Fibroblast of villous mesenchyme (primary cell): Measurements from ENCODE around the gene PLD5. TPM values are rescaled to one million over a fixed set of nuclear protein-coding genes. Genes with fewer than 3 reads are reported as not detected.
"Not testable (repeated sequence)": the region's sequence is repeated elsewhere in the genome, so short reads cannot be mapped to it uniquely, and the experiment has no call there.

ENCODE experiments used
- DNase-seq: peaks from one replicate; pipeline ENCODE4 v3.0.0-alpha.2; 2010; ENCODE audit warnings: low read depth
- H3K4me3 ChIP-seq: 2 replicates; pipeline ENCODE4 v1.5.1; 2011; ENCODE audit warnings: low read depth, mild to moderate bottlenecking, low read length
- CTCF ChIP-seq: IDR thresholded peaks from 2 replicates; pipeline ENCODE4 v1.5.1; 2012; ENCODE audit warnings: low read depth, mild to moderate bottlenecking, low read length; ENCODE audit not compliant: insufficient read depth
- total RNA-seq: library from RNA; depleted of rRNA; stranded (reverse); fragments of >200 nt; gene quantifications from 2 replicates; pipeline ENCODE4 v1.2.3, GENCODE V29; 2012

PLD5 gene
- total RNA-seq, 1 donor, result not detected

GRCh38 chr1:242086093-242086492 lies 438.4 kb downstream of the PLD5 start:
- no peak for TF ChIP-seq CTCF
- no peak overlapping the region for H3K4me3 ChIP-seq
- DNase-seq, result no peak

- no peak for TF ChIP-seq CTCF
These were observed 440.8 kb downstream of the PLD5 start for GRCh38 chr1:242083742-242084141.

GRCh38 chr1:242081446-242081845 lies 443.1 kb downstream of the PLD5 start:
- no peak overlapping the region for H3K4me3 ChIP-seq
- no peak for TF ChIP-seq CTCF
- DNase-seq, result no peak

More at GRCh38 chr1:242083742-242084141, 440.8 kb downstream of the PLD5 start:
- H3K4me3 ChIP-seq, result no peak overlapping the region
- no peak for DNase-seq

- no peak for DNase-seq
- no peak for TF ChIP-seq CTCF
- H3K4me3 ChIP-seq, result no peak overlapping the region
These were observed 458.7 kb downstream of the PLD5 start for GRCh38 chr1:242065813-242066212.

GRCh38 chr1:242062271-242062670 lies 462.2 kb downstream of the PLD5 start:
- DNase-seq, result no peak

GRCh38 chr1:242059976-242060375 lies 464.5 kb downstream of the PLD5 start:
- TF ChIP-seq CTCF, result no peak
- no peak overlapping the region for H3K4me3 ChIP-seq
- no peak for DNase-seq

More at GRCh38 chr1:242062271-242062670, 462.2 kb downstream of the PLD5 start:
- no peak overlapping the region for H3K4me3 ChIP-seq
- TF ChIP-seq CTCF, result no peak

GRCh38 chr1:242058582-242058981 lies 465.9 kb downstream of the PLD5 start:
- not testable (repeated sequence) for H3K4me3 ChIP-seq, DNase-seq

- H3K4me3 ChIP-seq, DNase-seq: not testable (repeated sequence)
These were observed 466.3 kb downstream of the PLD5 start for GRCh38 chr1:242058181-242058580.
